OCI-LY3 (cell line): ENCODE results near the gene TRPT1.

Experiments
- CTCF ChIP-seq: fragments of 200-600, 300-600 bp; sonication (generic); IDR thresholded peaks from 2 replicates; pipeline ENCODE4 v1.5.1; 2014; ENCODE audit warnings: antibody characterized with exemption, low read length, low read depth
- EZH2phosphoT487 ChIP-seq: fragments of 200-600 bp; shearing (Covaris generic); IDR thresholded peaks from 2 replicates; pipeline ENCODE4 v1.6.1; 2018; ENCODE audit warnings: antibody characterized with exemption, mixed run types, low read depth

- TF ChIP-seq CTCF (no peak), EZH2phosphoT487 (no peak)
Measured at GRCh38 chr11:64176751-64177150, 49.2 kb downstream of the TRPT1 start.
